Testis (tissue), 3 donors: ENCODE results near the gene ZNF33B. TPM values are rescaled to one million over a fixed set of nuclear protein-coding genes. Genes with fewer than 3 reads are reported as not detected.

Source experiments
- DNase-seq: peaks from one replicate; pipeline ENCODE4 v3.0.0-alpha.2; 2019
- H3K27ac ChIP-seq, 2 donors: fragments of 200-600 bp; sonication (generic); one replicate each; pipeline ENCODE4 v1.5.1; 2019
- H3K27me3 ChIP-seq: fragments of 200-600 bp; sonication (generic); one replicate; pipeline ENCODE4 v1.5.1; 2019
- H3K36me3 ChIP-seq: fragments of 200-600 bp; sonication (generic); one replicate; pipeline ENCODE4 v1.5.1; 2017; ENCODE audit warnings: low read depth; ENCODE audit errors: missing control alignments
- H3K4me1 ChIP-seq: fragments of 200-600 bp; sonication (generic); one replicate; pipeline ENCODE4 v1.5.1; 2019
- H3K4me3 ChIP-seq, 2 donors: fragments of 200-600 bp; sonication (generic); one replicate each; pipeline ENCODE4 v1.5.1; 2017 to 2019
- H3K9me3 ChIP-seq: fragments of 200-600 bp; sonication (generic); one replicate; pipeline ENCODE4 v1.5.1; 2017
- POLR2A ChIP-seq: fragments of 450-650 bp; IDR thresholded peaks from one replicate; pipeline ENCODE4 v1.6.1; 2017; ENCODE audit warnings: antibody characterized with exemption, mild to moderate bottlenecking, moderate library complexity
- WGBS, 2 donors: methylation state at CpG; one replicate each; pipeline ENCODE4 v1.1.5; 2018; 5-methylcytosine and 5-hydroxymethylcytosine counted together
- intact Hi-C: fragments of 100-400 bp; cut with DNase I; formaldehyde crosslinking; loops from one replicate; pipeline ENCODE4 v1.15.1; 2023; ENCODE audit warnings: low total_unique reads
- polyA plus RNA-seq: library from polyadenylated mRNA; stranded (reverse); fragments of 350-450 nt; fragmentation: Illumina TruSeq; extraction: RNeasy Lipid Tissue Mini Kit (QIAGEN cat#74804); gene quantifications from one replicate; pipeline ENCODE4 v1.2.3, GENCODE V29; 2014; ENCODE audit warnings: low read depth, low replicate concordance; ENCODE audit not compliant: insufficient read depth
- total RNA-seq, 2 donors: library from RNA; depleted of rRNA; stranded (reverse); fragments of >200 nt; gene quantifications; one replicate each; pipeline ENCODE4 v1.2.3, GENCODE V29; 2016
- TF ChIP-seq, protein P1 (sequence below), 3 experiments: fragments of 450-650 bp in 2 of 3; fragments of 200-600 bp in 1 of 3; sonication (generic) in 1 of 3; IDR thresholded peaks; one replicate each; pipeline ENCODE4 v1.5.1; 2016 to 2019; ENCODE audit warnings: antibody characterized with exemption in 3 of 3, mild to moderate bottlenecking in 2 of 3, moderate library complexity in 1 of 3

Gene ZNF33B
- total and polyA plus RNA-seq, 3 donors from 2014 or later: 11.1 to 21.1 (median 17.2) TPM

DNA sequence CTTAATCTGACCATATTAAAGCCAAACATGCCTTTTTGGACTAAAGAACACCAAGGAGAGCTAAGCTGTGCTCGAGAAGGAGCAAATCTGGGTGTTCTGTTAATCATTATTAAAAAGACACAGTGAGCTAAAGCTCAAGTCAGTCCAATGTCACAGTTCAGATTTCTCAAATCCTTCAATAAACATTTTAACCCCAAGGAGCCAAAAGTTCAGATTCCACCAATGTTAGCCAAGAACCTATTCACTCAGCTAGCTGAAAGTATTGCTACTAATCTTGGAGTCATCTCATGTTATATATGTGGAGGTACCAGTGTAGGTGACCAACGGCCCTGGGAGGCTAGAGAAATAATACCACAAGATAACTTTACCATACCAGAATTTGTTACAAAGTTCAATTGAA lies 14.5 kb upstream of the ZNF33B start:
- TF ChIP-seq POLR2A: no peak
- TF ChIP-seq, protein P1, sequence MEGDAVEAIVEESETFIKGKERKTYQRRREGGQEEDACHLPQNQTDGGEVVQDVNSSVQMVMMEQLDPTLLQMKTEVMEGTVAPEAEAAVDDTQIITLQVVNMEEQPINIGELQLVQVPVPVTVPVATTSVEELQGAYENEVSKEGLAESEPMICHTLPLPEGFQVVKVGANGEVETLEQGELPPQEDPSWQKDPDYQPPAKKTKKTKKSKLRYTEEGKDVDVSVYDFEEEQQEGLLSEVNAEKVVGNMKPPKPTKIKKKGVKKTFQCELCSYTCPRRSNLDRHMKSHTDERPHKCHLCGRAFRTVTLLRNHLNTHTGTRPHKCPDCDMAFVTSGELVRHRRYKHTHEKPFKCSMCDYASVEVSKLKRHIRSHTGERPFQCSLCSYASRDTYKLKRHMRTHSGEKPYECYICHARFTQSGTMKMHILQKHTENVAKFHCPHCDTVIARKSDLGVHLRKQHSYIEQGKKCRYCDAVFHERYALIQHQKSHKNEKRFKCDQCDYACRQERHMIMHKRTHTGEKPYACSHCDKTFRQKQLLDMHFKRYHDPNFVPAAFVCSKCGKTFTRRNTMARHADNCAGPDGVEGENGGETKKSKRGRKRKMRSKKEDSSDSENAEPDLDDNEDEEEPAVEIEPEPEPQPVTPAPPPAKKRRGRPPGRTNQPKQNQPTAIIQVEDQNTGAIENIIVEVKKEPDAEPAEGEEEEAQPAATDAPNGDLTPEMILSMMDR (IDR thresholded peaks at IDR 0.05): no peak
- H3K4me3 ChIP-seq: no peak overlapping the region
- no peaks in the 10 kb centered on the region for H3K9me3 ChIP-seq
- WGBS, 2 donors: 42 to 52% methylated on average over 2 of the region's 2 CpGs
- H3K27me3 ChIP-seq: no peaks in the 10 kb centered on the region
- H3K4me1 ChIP-seq: no peaks in the 10 kb centered on the region
- intact Hi-C loops: no loop called here
- no peak overlapping the region for H3K27ac ChIP-seq
- no peak for DNase-seq
- H3K36me3 ChIP-seq: no peaks in the 10 kb centered on the region

DNA sequence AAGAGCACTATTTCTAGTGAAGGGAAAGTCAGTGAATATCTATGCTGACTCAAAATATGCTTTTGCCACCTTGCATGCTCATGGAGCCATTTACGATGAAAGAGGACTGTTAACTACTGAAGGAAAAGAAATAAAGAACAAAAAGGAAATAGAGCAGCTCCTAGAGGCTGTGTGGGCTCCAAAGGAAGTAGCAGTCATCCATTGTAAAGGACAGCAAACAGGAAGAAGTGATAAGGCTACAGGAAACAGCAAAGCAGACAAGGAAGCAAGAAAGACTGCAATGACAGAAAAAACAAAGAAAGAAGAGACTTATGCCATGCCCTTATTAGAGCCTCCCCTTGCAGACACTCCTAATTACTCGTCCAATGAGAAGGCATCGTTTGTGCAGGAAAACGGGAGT lies 12.0 kb upstream of the ZNF33B start:
- no peaks in the 10 kb centered on the region for H3K36me3 ChIP-seq
- H3K9me3 ChIP-seq: no peaks in the 10 kb centered on the region
- TF ChIP-seq, protein P1 (IDR thresholded peaks at IDR 0.05): no peak
- TF ChIP-seq POLR2A: no peak
- intact Hi-C loops: no loop called here
- peaks cover 3% of the 10 kb centered on the region for H3K4me1 ChIP-seq
- no peak overlapping the region for H3K4me3 ChIP-seq
- no peak overlapping the region for H3K27ac ChIP-seq
- H3K27me3 ChIP-seq: no peaks in the 10 kb centered on the region
- WGBS, 2 donors: 80 to 84% methylated on average over 4 of the region's 4 CpGs
- DNase-seq: no peak

DNA sequence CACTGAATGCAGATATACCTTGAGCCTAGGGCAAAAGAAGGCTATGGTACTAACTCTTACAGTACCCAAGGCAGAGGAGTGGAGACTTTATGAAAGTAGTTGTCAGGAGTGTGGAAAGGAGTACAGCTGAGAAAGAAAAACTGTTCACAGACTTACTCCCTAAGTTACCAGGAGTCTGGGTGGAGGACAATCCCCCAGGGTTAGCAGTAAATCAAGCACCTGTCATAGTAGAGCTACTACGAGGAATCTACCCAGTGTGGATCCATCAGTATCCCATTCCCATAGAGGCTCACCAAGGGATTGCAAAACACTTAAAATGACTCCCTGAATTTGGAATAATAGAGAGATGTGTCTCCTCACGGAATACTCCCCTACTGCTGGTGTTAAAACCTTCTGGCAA lies 10.1 kb upstream of the ZNF33B start:
- Histone ChIP-seq H3K27ac (no peak overlapping the region), H3K27me3 (no peaks in the 10 kb centered on the region), H3K4me3 (no peak overlapping the region), H3K4me1 (peaks cover 4% of the 10 kb centered on the region), H3K9me3 (no peaks in the 10 kb centered on the region), H3K36me3 (no peaks in the 10 kb centered on the region)
- no peak for TF ChIP-seq POLR2A
- TF ChIP-seq, protein P1 (IDR thresholded peaks at IDR 0.05): no peak
- intact Hi-C loops: no loop called here
- WGBS, 2 donors: 66 to 84% methylated on average over 2 of the region's 2 CpGs
- DNase-seq: no peak

DNA sequence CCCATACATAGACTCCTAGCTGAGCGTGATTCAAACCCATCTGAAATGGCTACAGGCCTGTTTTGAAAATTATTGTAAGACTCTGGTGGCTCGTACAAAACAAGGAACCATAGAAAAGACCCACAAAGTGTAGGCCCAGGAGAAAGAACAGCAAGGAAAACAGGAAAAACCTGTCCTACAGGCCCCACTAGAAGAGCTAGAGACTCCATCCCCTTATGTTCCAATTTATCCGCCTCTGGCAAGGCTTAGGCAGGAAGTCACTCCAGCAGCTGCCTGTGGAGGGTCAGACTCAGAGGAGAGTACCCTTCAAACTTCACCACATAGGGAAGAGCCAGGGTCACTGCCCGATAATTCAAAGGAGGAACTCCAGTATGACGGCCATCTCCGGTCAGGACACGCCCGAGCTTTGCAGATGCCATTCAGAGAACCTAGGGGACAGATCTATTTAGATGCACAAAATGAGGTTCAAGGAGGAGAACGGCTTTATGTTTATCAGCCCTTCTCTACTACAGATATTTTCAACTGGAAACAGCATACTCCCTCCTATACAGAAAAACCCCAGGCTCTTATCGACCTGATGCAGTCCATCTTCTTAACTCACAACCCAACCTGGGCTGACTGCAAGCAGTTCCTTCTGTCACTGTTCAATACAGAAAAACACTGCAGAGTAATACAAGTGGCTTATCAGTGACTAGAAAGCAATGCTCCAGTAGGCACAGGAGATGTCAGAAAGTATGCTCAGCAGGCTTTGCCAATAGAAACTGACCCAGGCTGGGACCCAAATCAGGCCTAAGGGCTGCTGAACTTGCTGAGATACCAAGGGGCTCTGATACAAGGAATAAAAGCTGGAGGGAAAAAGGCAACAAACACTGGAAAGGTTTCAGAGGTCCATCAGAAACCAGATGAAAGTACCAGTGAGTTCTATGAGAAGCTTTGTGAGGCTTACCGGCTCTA lies 8.6 kb upstream of the ZNF33B start:
- DNase-seq: no peak
- no peaks in the 10 kb centered on the region for H3K27me3 ChIP-seq
- H3K4me1 ChIP-seq: peaks cover 4% of the 10 kb centered on the region
- H3K27ac ChIP-seq: peak overlapping the region in 1 of 2 donors; percentile 63
- WGBS, 2 donors: 84 to 89% methylated on average over 11 of the region's 11 CpGs
- H3K36me3 ChIP-seq: no peaks in the 10 kb centered on the region
- no peaks in the 10 kb centered on the region for H3K9me3 ChIP-seq
- no peak for TF ChIP-seq POLR2A
- TF ChIP-seq, protein P1 (IDR thresholded peaks at IDR 0.05): no peak
- no peak overlapping the region for H3K4me3 ChIP-seq
- intact Hi-C loops: no loop called here
